CD1c-positive myeloid dendritic cell (primary cell): ENCODE results near the gene LHFPL6.

ENCODE experiments used
- DNase-seq: peaks from one replicate; pipeline ENCODE4 v3.0.0-alpha.2; 2016; ENCODE audit errors: extremely low spot score

LHFPL6 gene

DNA sequence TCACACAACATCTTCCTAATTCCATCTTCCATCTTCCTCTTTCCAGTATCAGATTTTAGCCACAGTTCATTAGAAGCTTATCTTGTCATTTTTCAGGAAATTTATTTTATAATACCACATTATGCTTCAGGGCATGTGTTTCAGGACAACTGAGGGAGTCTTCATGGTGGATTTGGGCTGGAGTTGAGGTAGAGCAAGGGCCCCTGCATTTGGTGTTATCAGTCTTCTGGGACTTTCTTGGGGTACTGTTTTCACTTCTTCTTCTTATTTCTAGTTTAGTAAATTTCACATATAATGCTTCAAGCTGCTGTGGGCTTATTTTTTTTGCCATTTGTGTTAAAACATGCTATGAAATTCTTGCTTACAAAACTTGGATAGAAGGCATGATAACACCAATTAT is 188.7 kb downstream of the LHFPL6 start:
- DNase-seq: no peak

DNA sequence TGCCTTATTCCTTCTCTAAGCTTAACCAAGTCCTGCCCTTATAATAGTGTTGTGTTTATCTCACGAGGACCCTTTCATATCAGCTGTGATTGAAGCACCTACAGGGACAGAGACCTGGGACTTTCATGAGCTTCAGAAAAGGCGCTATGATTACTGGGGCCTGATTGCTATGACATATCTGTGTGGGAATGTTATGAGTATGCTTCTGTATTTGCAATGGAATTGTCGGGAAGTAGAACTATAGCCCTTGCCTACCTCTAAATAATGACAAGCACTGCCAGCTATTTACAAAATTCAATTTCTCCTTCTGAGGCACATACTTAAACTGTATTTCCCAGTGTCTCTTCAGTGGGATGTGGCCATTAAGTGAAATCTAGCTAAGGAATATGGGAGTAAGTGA is 191.5 kb downstream of the LHFPL6 start:
- DNase-seq: no peak

DNA sequence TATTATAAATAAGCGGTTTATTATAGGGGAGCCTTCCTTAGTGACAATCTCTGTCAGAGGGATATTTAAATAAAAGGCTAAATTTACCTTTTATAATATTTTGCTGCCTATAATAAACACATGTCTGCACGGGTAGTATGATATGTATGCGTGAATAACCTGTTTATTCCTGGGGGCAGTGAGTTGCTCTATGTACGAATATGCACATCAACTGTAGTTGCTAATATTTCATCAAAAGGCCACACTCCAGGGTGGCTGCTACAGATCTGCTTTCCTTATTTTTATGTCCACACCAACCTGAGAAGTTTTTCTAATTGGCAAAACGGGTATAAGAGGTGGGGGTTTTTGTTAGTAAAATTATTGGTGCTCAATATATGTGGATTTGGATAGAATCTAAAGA is 192.0 kb downstream of the LHFPL6 start:
- no peak for DNase-seq

DNA sequence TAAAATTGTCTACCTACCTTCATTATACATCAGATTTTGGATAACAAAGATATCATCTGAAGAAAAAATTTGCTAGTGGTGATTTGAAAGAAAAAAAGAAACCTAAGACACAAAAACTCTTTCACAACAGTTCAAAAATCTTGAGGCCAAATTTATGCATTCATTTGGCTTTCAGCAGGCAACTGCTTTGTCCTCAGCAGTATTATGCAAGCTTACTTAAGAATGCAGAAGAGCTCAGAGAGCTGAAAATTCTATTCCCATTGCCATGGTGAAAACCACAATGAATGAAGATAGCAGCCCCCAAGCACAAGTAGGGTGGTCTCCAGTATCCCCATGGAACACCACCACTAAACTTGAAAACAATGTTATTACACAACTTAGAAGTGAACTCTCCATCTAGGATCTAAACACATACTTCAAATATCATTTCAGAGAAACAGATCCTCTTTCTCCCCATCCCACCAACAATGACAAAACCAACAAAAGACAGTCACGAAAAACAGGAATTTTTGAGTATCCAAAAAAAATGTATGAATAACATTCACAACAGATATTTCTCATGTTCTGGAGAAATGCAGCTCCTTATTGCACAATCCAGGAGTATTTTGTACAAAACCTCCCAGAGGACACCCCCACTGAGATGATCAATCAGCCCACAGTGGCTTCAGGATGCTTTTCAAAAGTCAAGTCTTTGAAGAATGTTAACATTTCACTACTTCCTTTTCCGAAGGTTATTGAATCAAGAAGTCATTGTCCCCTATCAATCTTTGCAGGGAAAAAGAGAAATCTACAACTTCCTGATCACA is 192.7 kb downstream of the LHFPL6 start:
- peak; percentile 32 for DNase-seq

DNA sequence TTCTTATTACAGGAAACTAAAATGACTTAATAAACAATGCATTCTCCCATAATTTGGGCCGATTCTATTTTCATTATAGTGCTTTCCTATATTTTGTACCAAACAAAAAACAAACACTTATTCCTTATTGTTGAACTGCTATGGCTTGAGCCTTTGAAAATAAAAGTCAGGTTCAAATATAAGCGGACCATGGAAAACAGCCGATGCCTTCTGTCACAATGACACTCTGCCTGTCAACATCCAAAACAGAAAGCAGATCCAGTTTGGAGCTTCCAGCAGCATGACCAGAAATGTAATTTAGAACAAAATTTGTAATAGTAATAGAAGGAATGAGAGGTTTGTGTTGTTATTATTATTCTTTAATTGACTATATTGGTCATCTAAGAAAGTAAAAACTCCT is 194.5 kb downstream of the LHFPL6 start:
- no peak for DNase-seq

DNA sequence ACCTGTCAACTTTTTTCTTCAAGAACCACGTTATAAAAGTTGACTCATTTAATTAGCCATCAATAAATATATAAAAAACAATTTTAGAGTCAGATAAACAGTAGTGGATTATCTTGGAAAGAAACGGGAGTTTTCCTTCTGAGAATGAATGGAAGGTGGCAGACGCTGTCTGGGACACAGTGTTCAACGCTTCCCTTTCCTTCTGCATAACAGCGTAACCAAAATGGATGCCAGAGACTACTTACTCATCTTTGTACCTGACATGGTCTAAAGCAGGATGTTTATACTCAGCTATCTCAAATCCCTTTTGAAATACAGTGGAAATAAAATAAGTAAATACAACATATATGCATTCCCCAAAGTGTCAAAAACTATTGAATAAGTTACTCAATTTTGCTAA is 195.2 kb downstream of the LHFPL6 start:
- no peak for DNase-seq

DNA sequence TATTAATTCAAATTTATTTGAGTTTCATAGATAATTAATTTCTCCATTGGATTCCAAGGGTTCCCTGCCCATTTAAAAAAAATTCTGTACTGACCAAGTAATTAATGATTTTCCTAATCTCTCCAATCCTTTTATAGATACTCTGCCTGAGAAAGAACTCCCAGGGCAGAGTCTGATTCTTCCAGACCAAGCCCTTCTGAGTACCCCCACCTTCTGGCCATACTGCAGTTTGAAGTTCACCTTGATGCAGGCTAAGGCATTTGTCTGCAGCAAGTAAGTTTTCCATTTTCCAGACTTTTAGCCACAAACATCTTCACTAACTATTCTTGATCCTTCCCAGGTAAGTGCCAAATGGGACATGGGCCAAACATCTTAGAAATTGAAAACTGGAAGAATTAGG is 195.9 kb downstream of the LHFPL6 start:
- no peak for DNase-seq

DNA sequence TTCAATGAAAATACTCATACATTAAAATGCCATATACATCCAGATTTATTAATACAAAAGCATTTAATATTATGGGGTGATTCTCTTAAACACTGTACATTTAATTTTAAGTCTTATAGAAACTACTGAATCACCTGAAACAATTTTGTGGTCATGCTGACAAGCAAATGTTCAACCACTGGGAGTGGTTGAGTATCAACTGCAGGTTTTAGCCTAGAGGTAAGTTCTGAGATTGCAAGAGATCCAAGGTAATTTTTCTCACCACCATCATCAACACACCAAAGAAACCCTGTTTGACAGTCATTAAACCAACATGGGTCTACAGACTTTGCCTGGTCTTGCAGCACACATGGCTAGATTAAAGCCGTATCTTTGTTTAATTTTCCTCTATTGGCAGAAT is 196.3 kb downstream of the LHFPL6 start:
- no peak for DNase-seq

DNA sequence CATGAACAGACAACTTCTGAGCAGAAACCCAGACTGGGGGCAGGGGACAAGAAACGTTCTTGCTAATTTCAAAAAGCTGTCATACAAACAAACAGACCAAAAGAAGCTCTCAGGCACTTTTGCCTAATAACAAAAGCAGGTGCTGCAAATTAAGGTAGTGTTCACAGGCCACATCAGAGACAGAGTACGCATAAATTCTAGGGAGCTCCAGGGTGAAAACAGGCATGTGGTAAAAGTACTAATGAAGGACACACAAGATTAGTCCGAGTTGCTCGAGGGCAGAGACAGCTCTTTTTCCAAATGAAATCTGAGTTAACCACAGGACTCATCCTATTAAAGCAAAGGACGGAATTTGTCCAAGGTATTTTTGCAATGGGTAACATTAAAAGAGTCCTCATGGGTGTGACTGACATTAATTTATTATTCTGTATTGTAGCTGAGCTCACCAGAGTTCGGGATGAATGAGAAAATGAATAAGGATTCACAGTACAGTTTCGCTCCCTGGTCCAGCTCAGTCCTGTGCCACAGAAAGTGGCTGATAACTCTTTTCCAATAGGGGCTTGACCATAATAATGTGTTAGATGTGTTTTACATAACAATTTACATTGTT is 197.3 kb downstream of the LHFPL6 start:
- DNase-seq: no peak

DNA sequence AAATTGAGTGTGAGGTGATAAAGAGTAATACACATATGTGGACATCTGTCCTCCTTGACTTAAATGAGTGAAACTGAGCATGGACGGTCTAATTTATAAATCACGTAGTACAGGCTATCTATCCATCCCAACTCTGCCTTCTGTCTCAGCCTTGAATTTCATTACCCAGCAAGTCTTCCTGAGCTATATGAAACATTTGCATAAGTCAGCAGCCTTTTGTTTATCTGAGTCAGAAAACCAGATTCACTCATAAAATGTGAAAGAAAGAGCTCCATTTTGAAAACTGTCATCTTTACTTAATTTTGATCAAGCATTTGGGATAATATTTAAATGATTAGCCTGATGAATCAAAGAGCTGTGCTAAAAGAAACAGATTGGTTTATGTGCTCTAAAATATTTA is 197.9 kb downstream of the LHFPL6 start:
- DNase-seq: no peak

DNA sequence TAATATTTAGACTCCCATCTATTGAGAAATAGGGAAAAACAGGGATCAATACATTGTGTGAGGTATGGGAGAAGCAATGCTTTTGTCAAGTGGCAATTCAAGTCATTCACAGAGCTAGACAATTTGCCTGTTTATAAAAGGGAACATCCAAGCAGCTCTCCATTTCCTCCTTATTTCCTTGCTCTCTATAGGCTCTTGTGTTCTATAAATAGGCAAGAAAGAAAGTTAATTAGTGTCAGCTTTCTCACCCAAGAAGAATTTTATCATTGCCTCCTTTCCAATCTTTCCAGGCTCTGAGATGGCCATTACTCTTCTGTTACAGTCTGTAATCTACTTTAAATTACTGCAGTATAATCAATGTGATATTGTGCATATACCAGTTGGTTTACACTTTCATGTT is 199.9 kb downstream of the LHFPL6 start:
- DNase-seq: no peak

DNA sequence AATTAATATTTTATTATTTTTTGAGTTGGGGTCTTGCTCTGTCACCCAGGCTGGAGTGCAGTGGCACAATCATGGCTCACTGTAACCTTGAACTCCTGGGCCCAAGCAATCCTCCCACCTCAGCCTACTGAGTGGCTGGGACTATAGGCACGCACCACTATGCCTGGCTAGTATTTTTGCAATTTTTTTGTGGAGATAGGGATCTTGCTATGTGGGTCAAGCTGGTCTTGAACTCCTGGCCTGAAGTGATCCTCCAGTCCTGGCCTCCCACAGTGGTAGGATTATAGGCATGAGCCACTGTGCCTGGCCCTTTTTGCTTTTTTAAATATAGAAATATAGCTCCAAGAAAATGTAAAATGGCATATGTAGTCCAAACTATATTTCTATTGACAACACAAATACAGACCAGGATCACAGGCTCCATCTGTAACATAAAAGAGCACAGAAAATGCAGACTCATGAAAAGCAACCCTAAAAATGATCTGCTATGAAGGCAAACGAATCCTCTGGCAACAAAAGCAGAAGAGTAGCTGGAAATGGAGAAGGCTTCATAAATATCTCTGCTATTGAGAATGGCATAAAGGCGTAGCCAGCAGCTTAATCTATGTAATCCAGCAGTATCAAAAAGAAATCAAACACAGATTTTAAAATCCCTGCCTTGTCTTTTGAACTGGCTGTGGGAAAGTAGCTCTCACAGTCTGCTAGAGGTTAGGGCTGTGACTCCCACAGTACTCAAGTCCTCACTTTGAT is 200.6 kb downstream of the LHFPL6 start:
- DNase-seq: no peak

DNA sequence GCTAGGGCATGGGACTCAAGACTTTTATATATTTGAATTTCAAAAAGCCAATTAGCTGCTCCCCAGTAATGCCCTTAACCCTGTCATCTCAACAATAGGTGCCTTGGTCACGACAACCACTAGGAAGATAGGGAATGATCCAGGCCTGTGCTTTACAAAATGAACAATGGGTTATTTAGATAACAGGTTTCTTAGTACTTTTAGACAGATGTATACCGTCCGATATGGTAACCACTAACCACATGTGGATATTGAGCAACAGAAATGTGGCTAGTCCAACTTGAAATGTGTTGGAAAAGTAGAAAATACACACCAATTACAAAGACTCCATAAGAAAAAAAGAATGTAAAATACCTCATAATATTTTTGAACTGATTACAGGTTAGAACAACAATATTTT is 201.2 kb downstream of the LHFPL6 start:
- DNase-seq: no peak

DNA sequence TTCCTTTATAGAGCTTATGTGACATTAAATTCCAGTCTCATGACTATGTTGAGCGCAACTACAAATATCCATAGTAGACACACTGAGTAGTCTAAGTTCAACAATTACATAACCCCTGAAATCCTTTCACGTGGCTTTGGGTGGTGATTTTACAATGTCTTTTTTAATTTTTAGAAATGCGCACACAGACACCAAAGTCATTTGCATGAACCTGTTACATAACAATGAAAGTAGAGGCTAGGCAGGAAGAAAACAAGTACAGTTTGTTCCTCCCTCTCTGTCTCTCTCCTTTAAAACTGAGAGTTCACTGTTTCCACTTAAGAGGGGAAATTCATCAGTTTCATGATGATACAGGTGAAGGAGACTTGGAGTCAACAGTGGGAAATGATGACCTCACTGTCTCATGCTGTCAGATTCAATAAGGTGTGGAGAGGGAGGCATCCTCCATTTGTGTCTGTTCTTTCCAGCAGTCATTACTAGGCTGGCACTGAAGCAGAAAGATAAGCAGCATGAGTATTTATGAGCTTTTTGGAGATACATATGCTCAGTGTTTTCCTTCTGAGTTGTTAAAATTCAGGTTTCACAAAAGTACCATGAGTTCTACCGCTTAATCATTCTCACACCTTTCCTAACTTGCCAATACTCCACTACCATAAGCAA is 201.8 kb downstream of the LHFPL6 start:
- DNase-seq: no peak

DNA sequence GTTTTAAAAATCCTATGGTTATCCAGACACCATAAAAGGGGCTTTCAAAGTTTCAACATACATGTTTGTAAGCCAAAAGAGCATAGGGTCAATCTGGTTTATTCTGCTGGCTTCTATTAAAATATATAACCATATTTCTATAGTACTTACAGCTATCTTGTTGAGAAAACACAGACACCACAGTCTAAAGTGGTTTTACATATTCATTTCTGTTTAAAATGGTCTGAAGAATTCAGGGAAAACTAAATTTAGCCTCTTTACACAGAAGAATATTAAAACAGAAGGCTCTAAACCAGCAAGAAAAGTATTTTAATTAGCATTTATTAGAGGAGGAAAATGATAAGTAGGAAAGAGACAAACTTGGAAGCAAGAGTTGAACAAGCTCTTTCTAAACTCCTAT is 203.9 kb downstream of the LHFPL6 start:
- DNase-seq: no peak

DNA sequence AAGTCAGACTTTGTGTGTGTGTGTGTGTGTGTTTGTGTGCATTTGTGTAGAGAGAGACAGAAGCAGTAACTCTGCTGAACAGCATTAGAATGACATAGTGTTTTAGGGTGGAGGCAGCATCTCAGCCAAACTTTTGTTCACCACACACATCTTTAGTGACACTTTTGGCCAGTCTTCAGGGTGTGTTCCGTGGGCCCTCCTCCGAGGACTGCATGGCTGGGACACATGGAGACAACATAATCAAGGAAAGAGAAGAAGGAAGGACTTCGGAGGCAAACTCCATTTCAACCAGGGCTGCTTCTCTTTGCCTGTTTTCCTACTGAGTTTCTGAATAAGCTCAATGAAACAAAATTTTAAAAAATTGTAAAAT is 205.1 kb downstream of the LHFPL6 start:
- no peak for DNase-seq

DNA sequence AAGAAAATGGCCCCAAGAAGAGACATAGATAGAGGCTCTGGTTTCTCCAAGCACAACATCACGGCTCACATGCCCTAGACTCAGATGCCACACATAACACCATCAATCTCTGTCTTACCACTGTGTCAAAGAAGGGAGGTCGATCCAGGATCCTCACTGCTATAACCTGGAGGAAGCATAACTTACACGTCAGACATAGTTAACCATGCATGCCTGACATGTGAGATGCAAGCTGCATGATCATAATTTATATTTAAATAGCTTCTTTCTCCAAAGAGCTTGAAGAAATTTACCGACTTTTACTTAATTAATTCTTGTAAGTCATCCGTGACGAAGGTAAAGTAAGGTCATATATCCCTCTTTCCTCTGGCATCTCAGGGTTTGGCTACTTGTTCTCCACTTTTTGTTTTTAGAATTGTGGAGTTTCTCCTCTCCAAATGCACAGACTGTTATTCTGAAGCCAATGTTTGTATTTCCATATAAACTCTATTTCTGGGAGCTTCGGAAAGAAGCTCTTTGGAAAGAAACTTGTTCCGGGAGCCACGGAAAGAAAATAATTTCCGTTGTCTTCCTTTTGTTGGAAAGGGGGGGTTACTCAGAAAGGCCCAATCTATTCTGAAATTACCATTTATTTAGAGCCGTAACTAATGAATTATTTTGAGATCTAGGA is 205.6 kb downstream of the LHFPL6 start:
- no peak for DNase-seq

DNA sequence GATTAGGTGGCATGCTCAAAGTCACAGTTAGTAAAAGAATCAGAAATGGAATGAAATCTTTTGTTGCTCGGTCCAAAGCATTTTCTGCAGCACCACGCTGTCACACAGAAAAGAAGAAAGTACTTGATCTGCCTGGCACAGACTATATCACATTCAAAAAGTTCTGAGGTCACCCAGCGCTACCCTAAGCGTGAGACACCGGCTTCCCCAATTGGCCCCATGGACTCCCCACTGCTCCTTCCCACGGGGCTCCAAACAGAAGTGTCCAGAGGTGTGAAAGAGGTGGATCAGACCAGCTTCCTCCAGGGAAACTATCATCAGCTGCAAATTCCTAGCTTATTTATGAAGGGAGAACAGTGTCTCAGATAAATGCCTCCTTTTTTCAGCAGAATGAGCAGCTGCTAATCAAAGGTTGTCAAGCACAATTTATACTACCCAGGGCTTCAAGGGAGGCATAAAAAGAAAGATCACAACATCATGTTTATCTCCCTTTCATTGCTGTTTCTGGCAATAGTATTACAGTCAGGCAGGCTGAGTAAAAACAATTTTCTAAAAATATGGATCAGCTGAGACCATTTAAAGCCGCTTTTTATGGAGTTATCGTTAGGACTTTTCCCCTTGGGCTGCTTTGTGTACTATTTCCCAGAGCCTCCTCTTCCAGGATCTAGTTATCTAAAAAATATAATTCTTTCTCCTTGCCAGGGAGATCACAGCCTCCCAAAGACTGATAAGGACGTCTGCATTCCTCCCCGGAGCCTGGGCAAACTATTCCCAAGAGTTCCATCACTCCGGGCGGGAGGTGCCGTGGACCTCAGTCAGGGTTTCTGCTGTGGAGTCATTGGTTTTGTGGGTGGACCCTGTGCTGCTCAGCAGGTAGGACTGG is 208.0 kb downstream of the LHFPL6 start:
- DNase-seq: no peak

DNA sequence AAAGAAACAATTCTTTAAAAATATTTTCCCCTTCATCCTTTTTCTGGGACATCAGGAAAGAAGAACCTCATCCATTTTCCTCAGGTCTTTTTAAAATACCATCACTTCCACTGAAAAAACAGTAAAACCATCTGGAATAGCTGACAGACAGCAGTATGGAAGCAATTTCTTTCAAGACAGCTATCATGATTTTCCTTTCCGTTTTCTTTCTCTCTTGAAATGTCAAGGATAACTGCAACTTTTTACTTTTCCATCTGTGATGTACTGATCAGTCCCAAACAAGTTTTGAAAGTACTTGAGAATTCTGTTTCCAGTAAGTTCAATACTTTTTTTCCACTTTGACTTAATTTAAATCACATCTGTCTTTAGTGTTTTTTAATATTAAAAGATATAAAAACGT is 211.2 kb downstream of the LHFPL6 start:
- DNase-seq: no peak

DNA sequence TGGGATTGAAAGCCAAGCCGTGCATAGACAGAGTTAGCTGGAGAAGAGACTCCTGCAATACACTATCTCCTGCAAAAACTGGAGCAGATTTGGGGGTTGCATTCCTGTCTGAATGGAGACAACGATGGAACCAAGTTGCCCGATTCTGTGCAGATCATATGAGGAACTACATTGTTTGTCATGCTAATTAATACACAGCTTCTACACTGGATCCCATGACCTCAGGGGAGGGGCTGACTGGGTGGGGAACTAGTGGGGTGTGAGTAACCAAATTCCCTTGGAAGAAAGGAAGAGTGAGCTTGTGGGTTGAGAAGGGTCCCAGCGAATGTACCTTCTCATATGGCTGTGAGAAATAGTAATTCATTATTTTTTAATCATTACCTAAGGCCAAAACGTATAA is 214.0 kb downstream of the LHFPL6 start:
- DNase-seq: no peak

DNA sequence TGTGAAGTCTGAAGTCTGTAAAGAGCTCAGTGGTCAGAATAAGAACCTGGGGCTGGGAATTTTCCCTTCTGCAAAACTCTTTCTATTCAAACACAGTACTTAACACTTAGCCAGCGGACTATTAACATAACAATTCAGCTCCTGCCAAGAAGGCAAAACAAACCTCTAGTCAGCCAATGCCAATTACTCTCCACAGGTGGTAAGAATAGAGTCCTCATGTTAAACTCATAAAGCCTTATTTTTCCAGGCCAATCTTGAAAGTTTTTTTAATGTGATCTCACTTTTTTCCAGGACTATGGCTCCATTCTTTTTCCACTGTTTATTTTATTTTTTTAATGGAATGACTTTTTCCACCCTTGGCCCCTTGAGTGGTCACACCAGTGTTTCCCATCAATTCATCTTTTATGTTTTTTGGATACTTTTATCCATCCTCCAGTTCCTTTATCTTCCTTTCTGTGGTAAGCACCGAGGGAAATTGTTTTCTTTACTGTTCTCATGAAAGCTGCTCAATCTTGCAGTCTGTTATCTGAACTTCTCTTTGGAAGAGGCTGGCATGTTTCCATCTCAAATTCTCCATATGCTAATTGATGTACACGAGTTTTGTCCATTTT is 217.3 kb downstream of the LHFPL6 start:
- no peak for DNase-seq
